Hepatic stellate cell (primary cell): ENCODE data around the gene UBAC1.

Experiments
- DNase-seq: peaks from one replicate; pipeline ENCODE4 v3.0.0; 2011; ENCODE audit warnings: low spot score

UBAC1 gene

DNA sequence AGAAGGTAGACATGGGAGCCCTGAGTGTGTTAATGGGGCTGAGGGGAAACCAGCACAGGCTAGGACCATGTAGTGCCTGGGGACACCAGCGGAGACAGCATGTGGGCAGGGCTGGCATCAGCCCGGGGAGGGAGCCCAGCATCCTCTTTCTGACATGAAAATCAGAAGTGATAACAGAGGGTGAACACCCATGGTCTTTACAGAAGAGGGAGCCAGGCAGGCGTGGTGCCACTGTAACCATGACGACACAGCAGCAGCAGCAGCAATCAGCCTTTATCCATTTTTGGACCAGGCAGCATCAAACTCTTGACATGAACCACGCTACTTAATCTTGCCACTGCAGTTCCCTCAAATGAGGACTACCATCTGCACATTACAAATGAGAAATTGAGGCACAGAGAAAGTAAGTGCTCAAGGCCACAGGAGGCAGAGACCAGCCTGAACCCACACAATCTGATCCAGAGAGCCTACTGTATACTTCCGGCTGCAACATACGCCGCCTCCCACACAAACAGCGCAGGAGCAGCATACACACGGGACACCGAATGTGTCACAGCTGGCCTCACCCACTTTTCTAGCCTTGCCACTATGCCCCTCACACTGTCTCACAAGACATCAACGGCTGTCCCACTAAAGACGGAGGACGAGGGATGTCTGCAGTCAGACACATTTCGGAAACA, 77.6 kb downstream of the UBAC1 start:
- DNase-seq: no peak
